ENCODE data around the gene PTCD3. TPM values are rescaled to one million over a fixed set of nuclear protein-coding genes. Genes with fewer than 3 reads are reported as not detected.

PTCD3 gene
- polyA plus RNA-seq, 1 of the 3 experiments (the other 2 are of a cell fraction): 44.5 TPM

- Histone ChIP-seq H3K9me3 (no peaks in the 10 kb centered on the region), H3F3A (replicated peaks; ENCODE audit: insufficient read depth) (no peaks in the 10 kb centered on the region), H3K79me2 (ENCODE audit: insufficient read depth) (no peaks in the 10 kb centered on the region), H3K4me1 (ENCODE audit: control insufficient read depth in 1 of 2, insufficient read depth in 2 of 2, low read depth in 1 of 2, low read length in 1 of 2) (peaks cover 0 to 8% of the 10 kb centered on the region in 2 experiments; a peak in 1 of 4 replicates), H4K20me1 (ENCODE audit: insufficient read depth) (no peaks in the 10 kb centered on the region), H2AFZ (ENCODE audit: low read depth) (no peak overlapping the region), H3K9ac (no peak overlapping the region), H3K4me3 (ENCODE audit: low read depth in 2 of 2, low read length in 1 of 2) (no peak overlapping the region), H3K27ac (ENCODE audit: low read depth in 2 of 2, low read length in 1 of 2) (no peak overlapping the region), H3K4me2 (no peak overlapping the region), H3K36me3 (replicated peaks in 1 of 2; ENCODE audit: control insufficient read depth in 1 of 2, insufficient read depth in 2 of 2, low read length in 1 of 2) (peaks cover 40 to 61% of the 10 kb centered on the region in 2 experiments), H3K9me2 (no peaks in the 10 kb centered on the region), H3K27me3 (ENCODE audit: insufficient read depth) (no peaks in the 10 kb centered on the region)
- ChIA-PET CTCF (interaction anchor here (0.8 to 2.4 kb wide), 4 partner anchors 186 to 1213 kb away, joined by 3 to 20 read pairs (median 4); no protein-coding TSS in a partner anchor), POLR2A (no interaction called here)
- WGBS (ENCODE audit: low lambda C conversion rate): 97% methylated on average over 9 of the region's 15 CpGs
- TF ChIP-seq YY1 (IDR thresholded peaks at IDR 0.05; ENCODE audit: low read depth): no peak
- TF ChIP-seq USF2 (IDR thresholded peaks at IDR 0.05; ENCODE audit: borderline replicate concordance, low read depth, low read length): no peak
- no peak for TF ChIP-seq TAF1 (IDR thresholded peaks at IDR 0.05; ENCODE audit: borderline replicate concordance, low read depth, low read length)
- TF ChIP-seq NRF1 (IDR thresholded peaks at IDR 0.05; ENCODE audit: low read depth, low read length): no peak
- TF ChIP-seq MXI1 (IDR thresholded peaks at IDR 0.05; ENCODE audit: low read depth, low read length): no peak
- TF ChIP-seq EZH2phosphoT487 (IDR thresholded peaks at IDR 0.05; ENCODE audit: borderline replicate concordance, low read depth): no peak
- no peak for TF ChIP-seq USF1 (IDR thresholded peaks at IDR 0.05; ENCODE audit: borderline replicate concordance, low read depth)
- no peak for TF ChIP-seq GATA2 (CRISPR knock-in tag; IDR thresholded peaks at IDR 0.05)
- TF ChIP-seq RCOR1 (IDR thresholded peaks at IDR 0.05; ENCODE audit: low read length): no peak
- no peak for TF ChIP-seq CHD2 (IDR thresholded peaks at IDR 0.05; ENCODE audit: low read length, partially characterized antibody)
- TF ChIP-seq FOXJ3 (CRISPR knock-in tag; IDR thresholded peaks at IDR 0.05): no peak
- TF ChIP-seq ELF1 (IDR thresholded peaks at IDR 0.05): no peak
- no peak for TF ChIP-seq MAX (IDR thresholded peaks at IDR 0.05; ENCODE audit: low read depth)
- TF ChIP-seq JUND (IDR thresholded peaks at IDR 0.05): no peak
- no peak for TF ChIP-seq FOSL2 (IDR thresholded peaks at IDR 0.05; ENCODE audit: borderline replicate concordance, low read depth)
- no peak for TF ChIP-seq REST (IDR thresholded peaks at IDR 0.05; ENCODE audit: low read depth, low read length)
- no peak for TF ChIP-seq RFX5 (IDR thresholded peaks at IDR 0.05; ENCODE audit: low read length)
- no peak for DNase-seq
These were observed 31.2 kb upstream of the PTCD3 start for GRCh38 chr2:86074811-86075210.
